Activated CD4-positive, alpha-beta T cell treated with anti-CD3 and anti-CD28 coated beads, Interleukin-2, amount 10 ng/mL, durations not matched to agents 7 days and 5 days (primary cell): ENCODE data around the gene SATL1. TPM values are rescaled to one million over a fixed set of nuclear protein-coding genes. Genes with fewer than 3 reads are reported as not detected.

Experiments used
- CTCF ChIA-PET: fragments of 350-600 bp; sonication (Branson Sonifier 250); formaldehyde crosslinking; loops from one replicate; lab custom pipeline; 2021; ENCODE audit warnings: antibody characterized with exemption; lab: Charles Lee
- POLR2A ChIA-PET: fragments of 350-600 bp; sonication (Branson Sonifier 250); formaldehyde crosslinking; loops from one replicate; lab custom pipeline; 2021; ENCODE audit warnings: antibody characterized with exemption; lab: Charles Lee
- DNase-seq: peaks from one replicate; pipeline ENCODE4 v3.0.0-alpha.2; 2020
- H3K27ac Mint-ChIP-seq: one replicate; pipeline ENCODE4 v1.8.0; 2021; ENCODE audit warnings: mild to moderate bottlenecking, moderate library complexity, mixed read lengths
- H3K27me3 Mint-ChIP-seq: one replicate; pipeline ENCODE4 v1.8.0; 2021; ENCODE audit warnings: mixed read lengths
- H3K36me3 Mint-ChIP-seq: one replicate; pipeline ENCODE4 v1.8.0; 2021; ENCODE audit warnings: low read depth, mixed read lengths
- H3K4me1 Mint-ChIP-seq: one replicate; pipeline ENCODE4 v1.8.0; 2021; ENCODE audit warnings: mixed read lengths
- H3K4me3 Mint-ChIP-seq: one replicate; pipeline ENCODE4 v1.8.0; 2021; ENCODE audit warnings: mild to moderate bottlenecking, moderate library complexity, mixed read lengths
- H3K9me3 Mint-ChIP-seq: one replicate; pipeline ENCODE4 v1.8.0; 2021; ENCODE audit warnings: mixed read lengths
- total RNA-seq, 2 experiments: library from RNA; stranded (reverse); gene quantifications; one replicate each; pipeline ENCODE4 v1.2.3, GENCODE V29; 2021

The SATL1 gene
- total RNA-seq, 2 experiments from 2014 or later, result not detected

DNA sequence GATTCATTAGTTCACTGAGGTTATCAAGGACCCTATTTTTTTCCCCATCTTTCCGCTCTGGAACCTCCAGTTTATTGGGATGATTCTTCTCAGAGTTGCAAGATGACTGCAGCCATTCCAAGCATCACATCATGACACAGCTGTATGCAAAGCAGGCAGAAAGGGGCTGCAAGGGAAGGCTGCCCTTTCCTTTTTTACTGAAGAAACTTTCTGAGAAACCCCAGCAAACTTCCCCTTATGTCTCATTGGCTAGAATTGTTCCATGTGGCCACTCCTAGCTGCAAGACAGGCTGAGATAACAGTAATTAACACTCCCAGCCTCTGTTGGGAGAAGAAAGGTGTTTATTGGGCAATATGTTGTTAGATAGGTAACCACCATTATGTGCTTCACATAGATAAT is 102.6 kb downstream of the SATL1 start:
- no peak for DNase-seq
- no peaks in the 10 kb centered on the region for H3K9me3 Mint-ChIP-seq
- POLR2A ChIA-PET, result no interaction called here
- H3K27ac Mint-ChIP-seq, result no peak overlapping the region
- no peak overlapping the region for H3K4me3 Mint-ChIP-seq
- H3K4me1 Mint-ChIP-seq, result no peaks in the 10 kb centered on the region
- H3K36me3 Mint-ChIP-seq, result no peaks in the 10 kb centered on the region
- no peaks in the 10 kb centered on the region for H3K27me3 Mint-ChIP-seq
- CTCF ChIA-PET, result interaction anchor here (0.6 kb wide), 1 partner anchor 23 kb away, joined by 4 read pairs; no protein-coding TSS in a partner anchor

- no peaks in the 10 kb centered on the region for H3K36me3 Mint-ChIP-seq
Measured at GRCh38 chrX:85139422-85139821, 104.2 kb downstream of the SATL1 start.

DNA sequence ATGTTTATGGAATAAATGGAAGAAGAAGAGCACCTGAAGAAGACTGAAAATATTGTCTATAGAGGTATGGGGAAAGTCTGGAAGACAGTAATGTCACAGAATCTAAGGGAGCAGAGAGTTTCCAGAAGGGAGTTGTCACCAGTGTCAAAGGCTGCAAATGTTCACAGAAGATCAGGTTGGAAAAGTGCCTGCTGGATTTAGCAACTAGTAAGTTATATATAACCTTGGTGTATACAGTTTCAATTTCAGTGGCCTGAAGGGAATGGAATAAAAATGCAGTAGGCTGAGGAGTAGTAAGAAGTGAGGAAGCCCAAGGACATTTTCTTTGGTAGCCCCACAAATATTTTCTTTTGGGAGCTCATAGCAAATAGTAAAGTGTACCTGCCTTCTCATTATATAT is 107.2 kb downstream of the SATL1 start:
- Mint-ChIP-seq H3K4me3 (no peak overlapping the region), H3K27me3 (no peaks in the 10 kb centered on the region), H3K27ac (no peak overlapping the region), H3K4me1 (no peaks in the 10 kb centered on the region), H3K9me3 (peaks cover 2% of the 10 kb centered on the region), H3K36me3 (no peaks in the 10 kb centered on the region)
- no peak for DNase-seq
- ChIA-PET POLR2A (no interaction called here), CTCF (no interaction called here)

More at GRCh38 chrX:85139422-85139821, 104.2 kb downstream of the SATL1 start:
- H3K4me1 Mint-ChIP-seq, result no peaks in the 10 kb centered on the region
- DNase-seq, result no peak
- no peak overlapping the region for H3K4me3 Mint-ChIP-seq
- no peaks in the 10 kb centered on the region for H3K27me3 Mint-ChIP-seq
- POLR2A ChIA-PET, result no interaction called here
- no peak overlapping the region for H3K27ac Mint-ChIP-seq
- CTCF ChIA-PET, result no interaction called here
- H3K9me3 Mint-ChIP-seq, result peaks cover 1% of the 10 kb centered on the region

DNA sequence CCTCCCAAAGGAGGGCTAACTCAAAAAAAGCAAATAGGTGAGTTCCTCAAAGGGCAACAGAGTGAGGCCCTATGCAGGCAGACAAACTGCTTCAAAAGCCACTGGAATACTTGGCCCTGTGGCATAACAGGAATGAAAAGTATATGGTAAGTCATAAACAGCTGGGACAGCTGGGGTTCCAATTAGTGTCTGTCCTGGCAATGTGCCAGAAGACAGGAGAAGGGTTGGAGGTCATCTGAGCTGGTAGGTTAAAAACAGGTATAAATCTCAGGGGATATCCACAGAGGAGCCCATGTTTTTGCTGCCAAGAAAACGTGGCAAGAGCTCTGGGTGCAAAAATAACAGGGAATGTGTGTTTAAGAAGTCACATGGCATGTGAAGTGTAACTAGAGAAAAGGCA is 128.3 kb downstream of the SATL1 start:
- POLR2A ChIA-PET, result no interaction called here
- Mint-ChIP-seq H3K4me3 (no peak overlapping the region), H3K27ac (no peak overlapping the region), H3K36me3 (no peaks in the 10 kb centered on the region), H3K9me3 (no peaks in the 10 kb centered on the region), H3K27me3 (no peaks in the 10 kb centered on the region), H3K4me1 (no peaks in the 10 kb centered on the region)
- no peak for DNase-seq
- CTCF ChIA-PET, result no interaction called here

GRCh38 chrX:85114776-85115175 is 128.8 kb downstream of the SATL1 start:
- H3K27me3 Mint-ChIP-seq, result no peaks in the 10 kb centered on the region
- CTCF ChIA-PET, result no interaction called here

GRCh38 chrX:85114171-85114570 is 129.4 kb downstream of the SATL1 start:
- H3K27me3 Mint-ChIP-seq, result no peaks in the 10 kb centered on the region
- no peaks in the 10 kb centered on the region for H3K36me3 Mint-ChIP-seq
- no peaks in the 10 kb centered on the region for H3K9me3 Mint-ChIP-seq
- DNase-seq, result no peak
- no peak overlapping the region for H3K4me3 Mint-ChIP-seq
- CTCF ChIA-PET, result no interaction called here
- H3K27ac Mint-ChIP-seq, result no peak overlapping the region
- POLR2A ChIA-PET, result no interaction called here
- H3K4me1 Mint-ChIP-seq, result no peaks in the 10 kb centered on the region

More at GRCh38 chrX:85114776-85115175, 128.8 kb downstream of the SATL1 start:
- DNase-seq, result no peak
- Mint-ChIP-seq H3K27ac (no peak overlapping the region), H3K36me3 (no peaks in the 10 kb centered on the region), H3K9me3 (no peaks in the 10 kb centered on the region), H3K4me3 (no peak overlapping the region), H3K4me1 (no peaks in the 10 kb centered on the region)
- POLR2A ChIA-PET, result no interaction called here

DNA sequence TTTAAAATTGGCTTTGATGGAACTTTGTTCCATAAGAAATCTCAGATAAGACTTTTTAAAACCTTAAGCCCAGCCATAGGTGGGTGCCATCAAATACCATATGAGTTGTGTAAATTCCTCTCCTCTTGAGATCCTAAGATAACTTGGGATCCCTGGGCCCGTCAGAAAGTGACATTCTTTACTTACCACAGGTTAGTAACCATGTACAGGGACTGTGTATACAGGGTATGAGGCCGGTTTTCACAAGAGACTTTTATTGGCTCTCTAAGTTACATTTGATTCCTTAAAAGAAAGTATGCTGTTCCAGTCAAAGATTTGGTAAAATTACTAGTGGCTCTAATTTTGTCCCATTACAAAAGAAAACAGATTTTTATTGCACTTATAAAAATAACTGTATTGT is 129.8 kb downstream of the SATL1 start:
- H3K36me3 Mint-ChIP-seq, result no peaks in the 10 kb centered on the region
- no peak overlapping the region for H3K27ac Mint-ChIP-seq
- no peak for DNase-seq
- no peaks in the 10 kb centered on the region for H3K4me1 Mint-ChIP-seq
- no peaks in the 10 kb centered on the region for H3K27me3 Mint-ChIP-seq
- ChIA-PET POLR2A (no interaction called here), CTCF (no interaction called here)
- H3K9me3 Mint-ChIP-seq, result no peaks in the 10 kb centered on the region
- H3K4me3 Mint-ChIP-seq, result no peak overlapping the region

GRCh38 chrX:85112293-85112692 is 131.3 kb downstream of the SATL1 start:
- no peaks in the 10 kb centered on the region for H3K27me3 Mint-ChIP-seq
- DNase-seq, result no peak

GRCh38 chrX:85111347-85111746 is 132.2 kb downstream of the SATL1 start:
- Mint-ChIP-seq H3K4me1 (no peaks in the 10 kb centered on the region), H3K4me3 (no peak overlapping the region), H3K27me3 (no peaks in the 10 kb centered on the region), H3K9me3 (no peaks in the 10 kb centered on the region), H3K27ac (no peak overlapping the region), H3K36me3 (no peaks in the 10 kb centered on the region)
- POLR2A ChIA-PET, result no interaction called here
- DNase-seq, result peak; percentile 6
- CTCF ChIA-PET, result interaction anchor here (1.3 kb wide), 1 partner anchor 20 kb away, joined by 4 read pairs; no protein-coding TSS in a partner anchor

More at GRCh38 chrX:85112293-85112692, 131.3 kb downstream of the SATL1 start:
- H3K9me3 Mint-ChIP-seq, result no peaks in the 10 kb centered on the region
- H3K4me1 Mint-ChIP-seq, result no peaks in the 10 kb centered on the region
- no peak overlapping the region for H3K27ac Mint-ChIP-seq
- no peak overlapping the region for H3K4me3 Mint-ChIP-seq
- H3K36me3 Mint-ChIP-seq, result no peaks in the 10 kb centered on the region
- CTCF ChIA-PET, result no interaction called here
- POLR2A ChIA-PET, result no interaction called here

DNA sequence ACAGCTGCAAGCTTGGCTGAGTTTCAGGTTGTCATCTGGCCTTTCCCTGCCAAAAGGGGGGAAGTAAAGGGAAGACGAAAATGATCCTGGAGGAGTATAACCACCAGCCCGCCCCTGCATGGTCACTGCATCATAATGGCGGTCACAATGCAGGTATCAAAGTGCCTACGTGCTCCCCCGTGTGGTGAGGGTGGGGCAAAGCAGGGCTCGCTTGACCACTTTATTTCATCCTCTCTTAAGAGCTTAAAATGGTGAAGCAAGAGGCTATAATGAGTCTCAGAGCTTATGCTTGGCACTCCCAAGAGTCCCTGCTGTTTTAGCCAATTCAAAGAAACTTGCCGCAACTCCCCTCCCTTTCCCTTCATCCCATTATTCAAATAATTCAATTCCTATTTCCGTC is 134.3 kb downstream of the SATL1 start:
- CTCF ChIA-PET, result no interaction called here
- no peaks in the 10 kb centered on the region for H3K9me3 Mint-ChIP-seq
- H3K4me3 Mint-ChIP-seq, result no peak overlapping the region
- POLR2A ChIA-PET, result no interaction called here
- H3K27ac Mint-ChIP-seq, result no peak overlapping the region
- H3K36me3 Mint-ChIP-seq, result no peaks in the 10 kb centered on the region
- no peak for DNase-seq
- H3K4me1 Mint-ChIP-seq, result no peaks in the 10 kb centered on the region
- H3K27me3 Mint-ChIP-seq, result no peaks in the 10 kb centered on the region

- H3K27me3 Mint-ChIP-seq, result no peaks in the 10 kb centered on the region
- no peaks in the 10 kb centered on the region for H3K4me1 Mint-ChIP-seq
- ChIA-PET CTCF (no interaction called here), POLR2A (no interaction called here)
- H3K27ac Mint-ChIP-seq, result no peak overlapping the region
- DNase-seq, result no peak
- no peaks in the 10 kb centered on the region for H3K9me3 Mint-ChIP-seq
- H3K36me3 Mint-ChIP-seq, result no peaks in the 10 kb centered on the region
- H3K4me3 Mint-ChIP-seq, result no peak overlapping the region
Measured at GRCh38 chrX:85108165-85108564, 135.4 kb downstream of the SATL1 start.

DNA sequence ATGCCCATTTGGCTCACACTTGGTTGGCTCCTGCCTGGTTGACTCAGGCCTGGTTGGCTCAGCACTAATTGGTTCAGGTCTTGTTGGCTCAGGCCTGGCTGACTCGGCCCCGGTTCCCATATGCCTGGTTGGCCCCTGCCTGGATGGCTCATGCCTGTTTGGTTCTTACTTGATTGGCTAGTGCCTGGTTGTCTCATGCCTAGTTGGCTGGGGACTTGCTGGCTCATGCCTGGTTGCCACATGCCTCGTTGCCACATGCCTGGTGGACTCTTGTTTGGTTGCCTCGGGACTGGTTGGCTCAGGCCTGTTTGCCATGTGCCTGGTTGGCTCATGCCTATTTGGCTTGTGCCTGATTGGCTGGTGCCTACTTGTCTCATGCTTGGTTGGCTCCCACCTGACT is 136.2 kb downstream of the SATL1 start:
- no peak overlapping the region for H3K4me3 Mint-ChIP-seq
- H3K27ac Mint-ChIP-seq, result no peak overlapping the region
- ChIA-PET CTCF (no interaction called here), POLR2A (no interaction called here)
- no peaks in the 10 kb centered on the region for H3K4me1 Mint-ChIP-seq
- DNase-seq, result no peak
- no peaks in the 10 kb centered on the region for H3K9me3 Mint-ChIP-seq
- no peaks in the 10 kb centered on the region for H3K27me3 Mint-ChIP-seq
- H3K36me3 Mint-ChIP-seq, result no peaks in the 10 kb centered on the region

DNA sequence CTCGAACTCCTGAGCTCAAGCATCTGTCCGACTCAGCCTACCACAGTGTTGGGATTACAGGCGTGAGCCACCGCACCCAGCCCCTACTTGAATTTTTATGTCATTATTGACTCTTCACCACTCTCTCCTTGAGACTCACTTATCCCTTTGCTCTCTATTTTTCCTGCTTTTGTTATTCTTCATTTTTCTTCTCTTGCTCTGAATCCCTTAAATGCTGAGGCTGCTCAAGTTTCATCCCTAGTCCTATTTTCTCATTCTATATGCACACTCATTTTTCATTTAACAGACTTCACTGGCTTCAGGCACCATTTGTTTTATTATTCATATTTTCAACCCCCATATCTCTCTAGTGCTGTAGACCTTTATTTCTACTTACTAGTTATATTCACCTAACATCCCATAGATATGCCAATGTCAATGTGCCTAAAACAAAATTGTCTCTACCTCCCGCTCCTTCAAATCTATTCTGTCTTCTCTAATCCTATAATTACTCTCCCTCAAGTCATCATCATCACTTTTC is 154.2 kb downstream of the SATL1 start:
- no peak overlapping the region for H3K4me3 Mint-ChIP-seq
- CTCF ChIA-PET, result no interaction called here
- H3K36me3 Mint-ChIP-seq, result peaks cover 19% of the 10 kb centered on the region

GRCh38 chrX:85084770-85085393 is 158.7 kb downstream of the SATL1 start:
- peak; percentile 30 for DNase-seq
- H3K36me3 Mint-ChIP-seq, result peaks cover 16% of the 10 kb centered on the region

More for the DNA sequence above, 154.2 kb downstream of the SATL1 start:
- POLR2A ChIA-PET, result no interaction called here
- Mint-ChIP-seq H3K4me1 (no peaks in the 10 kb centered on the region), H3K9me3 (no peaks in the 10 kb centered on the region), H3K27ac (no peak overlapping the region), H3K27me3 (no peaks in the 10 kb centered on the region)
- DNase-seq, result no peak

More at GRCh38 chrX:85084770-85085393, 158.7 kb downstream of the SATL1 start:
- no peak overlapping the region for H3K27ac Mint-ChIP-seq
- no peaks in the 10 kb centered on the region for H3K4me1 Mint-ChIP-seq
- no peak overlapping the region for H3K4me3 Mint-ChIP-seq
- no peaks in the 10 kb centered on the region for H3K27me3 Mint-ChIP-seq
- ChIA-PET CTCF (no interaction called here), POLR2A (no interaction called here)
- H3K9me3 Mint-ChIP-seq, result no peaks in the 10 kb centered on the region
